Calu3 (cell line): Measurements from ENCODE around the gene TCTA. TPM values are rescaled to one million over a fixed set of nuclear protein-coding genes. Genes with fewer than 3 reads are reported as not detected.
"Not testable (repeated sequence)": the region's sequence is repeated elsewhere in the genome, so short reads cannot be mapped to it uniquely, and the experiment has no call there.

Experiments used
- BruUV-seq: library from RNA; stranded (reverse); fragments of 400-500 nt; replicated peaks from 2 replicates; lab custom pipeline; 2021; lab: Mats Ljungman, UMichigan
- CTCF ChIA-PET: fragments of 300-600 bp; sonication (Branson Sonifier 250); formaldehyde crosslinking; loops from one replicate; lab custom pipeline; 2022; ENCODE audit warnings: antibody characterized with exemption; lab: Charles Lee
- DNase-seq: peaks from one replicate; pipeline ENCODE4 v3.0.0; 2022
- H3K27ac Mint-ChIP-seq: one replicate; pipeline ENCODE4 v1.8.0; 2022; ENCODE audit warnings: mixed read lengths; ENCODE audit not compliant: unreplicated experiment
- H3K27me3 Mint-ChIP-seq: one replicate; pipeline ENCODE4 v1.8.0; 2022; ENCODE audit warnings: mixed read lengths; ENCODE audit not compliant: unreplicated experiment
- H3K36me3 Mint-ChIP-seq: one replicate; pipeline ENCODE4 v1.8.0; 2022; ENCODE audit warnings: mild to moderate bottlenecking, moderate library complexity, mixed read lengths; ENCODE audit not compliant: insufficient read depth, unreplicated experiment
- H3K4me1 Mint-ChIP-seq: one replicate; pipeline ENCODE4 v1.8.0; 2022; ENCODE audit warnings: mild to moderate bottlenecking, low read depth, mixed read lengths; ENCODE audit not compliant: unreplicated experiment
- H3K4me3 Mint-ChIP-seq: one replicate; pipeline ENCODE4 v1.8.0; 2022; ENCODE audit warnings: mild to moderate bottlenecking, low read depth, moderate library complexity, mixed read lengths; ENCODE audit not compliant: unreplicated experiment
- H3K9me3 Mint-ChIP-seq: one replicate; pipeline ENCODE4 v1.8.0; 2022; ENCODE audit warnings: low read depth, mixed read lengths; ENCODE audit not compliant: unreplicated experiment
- intact Hi-C: fragments of 100-400 bp; cut with micrococcal nuclease; formaldehyde crosslinking; loops from one replicate; pipeline ENCODE4 v1.10.0; 2022; ENCODE audit not compliant: unreplicated experiment
- total RNA-seq: library from RNA; stranded (reverse); gene quantifications from 2 replicates; pipeline ENCODE4 v1.2.3, GENCODE V29; 2022
- TF ChIP-seq, protein P1 (sequence below): fragments of 200-600 bp; IDR thresholded peaks from one replicate; pipeline ENCODE4 v1.8.0; 2022; ENCODE audit warnings: antibody characterized with exemption; ENCODE audit not compliant: unreplicated experiment

Gene TCTA
- total RNA-seq, 1 experiment from 2014 or later, result 35.6 TPM

DNA sequence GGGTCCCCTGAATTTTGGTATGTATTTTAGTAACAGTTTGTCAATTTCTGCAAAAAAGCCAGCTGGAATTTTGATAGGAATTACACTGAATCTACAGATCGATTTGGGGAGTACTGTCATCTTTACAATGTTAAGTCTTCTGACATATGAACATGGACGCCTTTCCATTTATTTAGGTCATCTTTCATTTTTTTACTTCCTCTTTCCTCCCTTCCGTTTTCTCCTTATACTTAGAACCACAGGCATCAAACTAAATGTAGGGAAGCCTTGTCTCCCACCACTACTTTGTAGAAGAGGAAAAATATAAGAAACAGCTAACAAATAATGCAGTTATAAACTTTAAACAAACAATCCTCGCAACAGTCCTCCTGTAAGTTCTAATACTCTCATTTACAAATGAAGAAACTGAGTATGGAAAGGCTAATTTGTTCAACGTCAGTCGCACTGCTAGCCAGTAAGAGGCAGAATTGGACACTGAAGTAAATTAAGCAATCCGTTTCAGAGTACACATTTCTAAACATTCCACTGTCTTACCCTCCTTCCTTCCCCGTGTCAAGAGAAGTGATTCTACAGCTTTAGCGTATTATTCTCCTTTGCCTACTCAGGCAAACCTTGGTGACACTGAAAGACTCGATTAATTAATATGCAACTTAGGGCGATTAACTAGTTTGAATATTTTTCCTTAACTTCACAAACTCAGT is 26.0 kb upstream of the TCTA start:
- Mint-ChIP-seq H3K36me3 (peaks cover 6% of the 10 kb centered on the region), H3K4me1 (no peaks in the 10 kb centered on the region)
- no TSS peak for BruUV-seq

DNA sequence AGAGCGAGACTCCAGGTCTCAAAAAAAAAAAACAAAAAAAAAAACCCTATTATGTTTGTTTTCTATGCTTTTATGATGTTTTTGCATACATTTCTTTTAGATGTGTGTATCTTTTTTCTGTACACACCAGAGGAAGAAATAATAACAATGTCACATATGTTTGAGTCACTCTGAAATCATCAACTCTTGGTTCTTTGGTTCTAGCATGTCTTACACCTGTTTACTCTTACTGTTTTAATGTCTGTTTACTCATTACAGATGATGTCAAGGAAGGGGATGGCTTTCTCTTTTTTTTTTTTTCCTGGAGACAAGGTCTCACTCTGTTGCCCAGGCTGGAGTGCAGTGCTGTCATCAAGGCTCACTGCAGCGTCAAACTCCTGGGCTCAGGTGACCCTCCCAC is 24.5 kb upstream of the TCTA start:
- Mint-ChIP-seq H3K27me3 (no peaks in the 10 kb centered on the region), H3K27ac (no peak overlapping the region), H3K4me1 (no peaks in the 10 kb centered on the region), H3K4me3 (no peak overlapping the region), H3K9me3 (no peaks in the 10 kb centered on the region), H3K36me3 (peaks cover 6% of the 10 kb centered on the region)
- CTCF ChIA-PET, result interaction anchor here (0.6 kb wide), 1 partner anchor 47 kb away, joined by 3 read pairs; no protein-coding TSS in a partner anchor
- BruUV-seq, result no TSS peak
- intact Hi-C loops, result no loop called here
- TF ChIP-seq, protein P1, sequence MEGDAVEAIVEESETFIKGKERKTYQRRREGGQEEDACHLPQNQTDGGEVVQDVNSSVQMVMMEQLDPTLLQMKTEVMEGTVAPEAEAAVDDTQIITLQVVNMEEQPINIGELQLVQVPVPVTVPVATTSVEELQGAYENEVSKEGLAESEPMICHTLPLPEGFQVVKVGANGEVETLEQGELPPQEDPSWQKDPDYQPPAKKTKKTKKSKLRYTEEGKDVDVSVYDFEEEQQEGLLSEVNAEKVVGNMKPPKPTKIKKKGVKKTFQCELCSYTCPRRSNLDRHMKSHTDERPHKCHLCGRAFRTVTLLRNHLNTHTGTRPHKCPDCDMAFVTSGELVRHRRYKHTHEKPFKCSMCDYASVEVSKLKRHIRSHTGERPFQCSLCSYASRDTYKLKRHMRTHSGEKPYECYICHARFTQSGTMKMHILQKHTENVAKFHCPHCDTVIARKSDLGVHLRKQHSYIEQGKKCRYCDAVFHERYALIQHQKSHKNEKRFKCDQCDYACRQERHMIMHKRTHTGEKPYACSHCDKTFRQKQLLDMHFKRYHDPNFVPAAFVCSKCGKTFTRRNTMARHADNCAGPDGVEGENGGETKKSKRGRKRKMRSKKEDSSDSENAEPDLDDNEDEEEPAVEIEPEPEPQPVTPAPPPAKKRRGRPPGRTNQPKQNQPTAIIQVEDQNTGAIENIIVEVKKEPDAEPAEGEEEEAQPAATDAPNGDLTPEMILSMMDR, result no peak
- no peak for DNase-seq

More for the DNA sequence above, 26.0 kb upstream of the TCTA start:
- Mint-ChIP-seq H3K9me3 (no peaks in the 10 kb centered on the region), H3K27ac (no peak overlapping the region), H3K4me3 (no peak overlapping the region), H3K27me3 (no peaks in the 10 kb centered on the region)
- TF ChIP-seq, protein P1, result no peak
- intact Hi-C loops, result no loop called here
- DNase-seq, result no peak
- CTCF ChIA-PET, result no interaction called here

DNA sequence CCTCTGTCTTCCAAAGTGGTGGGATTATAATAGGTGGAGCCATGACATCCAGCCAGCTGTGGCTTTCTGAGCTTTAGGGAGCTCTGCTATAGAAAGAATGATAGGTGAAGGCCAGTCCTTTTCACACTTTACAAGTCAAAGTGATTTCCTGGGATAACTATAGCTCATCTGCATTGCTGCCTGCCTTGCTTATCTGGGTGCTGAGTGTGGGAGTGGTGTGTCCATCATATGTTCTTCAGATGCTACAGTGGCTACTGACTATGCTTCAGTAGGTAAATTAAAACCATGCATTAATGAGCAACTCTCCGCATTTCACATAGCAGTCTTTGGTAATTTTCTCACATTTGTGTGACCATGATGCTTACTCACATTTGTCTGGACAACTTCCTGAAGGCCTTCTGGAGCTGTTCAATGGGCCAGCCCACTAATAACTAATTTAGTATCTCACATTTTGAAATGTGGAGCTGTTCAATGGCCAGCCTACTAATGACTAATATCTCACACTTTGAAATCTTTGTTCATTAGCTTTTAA is 23.9 kb upstream of the TCTA start:
- TF ChIP-seq, protein P1, result no peak
- BruUV-seq, result no TSS peak
- CTCF ChIA-PET, result interaction anchor here (0.8 kb wide), 1 partner anchor 32 kb away, joined by 3 read pairs; no protein-coding TSS in a partner anchor
- H3K27me3 Mint-ChIP-seq, result no peaks in the 10 kb centered on the region
- DNase-seq, result no peak
- peaks cover 8% of the 10 kb centered on the region for H3K36me3 Mint-ChIP-seq
- no peaks in the 10 kb centered on the region for H3K4me1 Mint-ChIP-seq
- H3K27ac Mint-ChIP-seq, result no peak overlapping the region
- intact Hi-C loops, result no loop called here
- no peak overlapping the region for H3K4me3 Mint-ChIP-seq
- no peaks in the 10 kb centered on the region for H3K9me3 Mint-ChIP-seq

DNA sequence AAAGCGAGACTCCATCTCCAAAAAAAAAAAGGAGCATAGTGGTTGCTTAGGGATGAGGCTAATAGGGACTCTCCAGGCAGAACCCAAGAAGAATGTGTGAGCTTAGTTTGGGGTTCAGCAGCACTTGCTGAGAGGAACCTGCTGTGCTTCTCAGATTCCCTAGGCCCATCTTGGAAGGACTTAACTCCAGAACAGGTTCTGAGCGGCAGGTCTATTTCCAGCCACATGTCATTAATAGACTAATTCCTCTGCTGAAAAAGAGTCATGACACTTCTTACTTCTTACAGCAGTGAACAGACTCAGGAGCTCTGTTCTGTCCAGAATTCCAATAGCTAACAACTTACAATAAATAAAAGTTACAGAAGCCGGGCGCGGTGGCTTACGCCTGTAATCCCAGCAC is 22.9 kb upstream of the TCTA start:
- CTCF ChIA-PET, result interaction anchor here (0.7 kb wide), 1 partner anchor 30 kb away, joined by 3 read pairs; no protein-coding TSS in a partner anchor
- Mint-ChIP-seq H3K4me1 (no peaks in the 10 kb centered on the region), H3K9me3 (no peaks in the 10 kb centered on the region), H3K27me3 (no peaks in the 10 kb centered on the region), H3K27ac (no peak overlapping the region), H3K36me3 (peaks cover 10% of the 10 kb centered on the region), H3K4me3 (no peak overlapping the region)
- DNase-seq, result no peak
- intact Hi-C loops, result no loop called here
- TF ChIP-seq, protein P1, result no peak
- BruUV-seq, result no TSS peak

DNA sequence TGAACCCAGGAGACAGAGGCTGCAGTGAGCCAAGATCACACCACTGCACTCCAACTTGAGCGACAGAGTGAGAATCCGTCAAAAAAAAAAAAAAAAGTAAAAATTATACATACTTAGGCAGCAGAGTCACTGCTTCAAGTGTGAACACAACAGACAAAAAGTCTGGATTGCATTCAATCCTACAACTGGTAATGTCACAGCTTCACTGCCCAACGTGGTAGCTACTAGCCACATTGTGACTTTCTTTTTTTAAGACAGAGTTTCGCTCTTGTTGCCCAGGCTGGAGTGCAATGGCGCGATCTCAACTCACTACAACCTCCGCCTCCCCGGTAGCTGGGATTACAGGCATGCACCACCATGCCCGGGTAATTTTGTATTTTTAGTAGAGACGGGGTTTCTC is 20.9 kb upstream of the TCTA start:
- intact Hi-C loops, DNase-seq, H3K9me3 Mint-ChIP-seq, H3K4me1 Mint-ChIP-seq, H3K4me3 Mint-ChIP-seq, CTCF ChIA-PET, H3K27ac Mint-ChIP-seq, H3K27me3 Mint-ChIP-seq, BruUV-seq: not testable (repeated sequence)
- H3K36me3 Mint-ChIP-seq, result peaks cover 24% of the 10 kb centered on the region
